GM18526 (cell line): Measurements from ENCODE around the gene CCDC57.
A peak's percentile ranks its signal among the peaks of the same experiment; 100 is the strongest.

ENCODE experiments used
- POLR2A ChIP-seq: IDR thresholded peaks from 3 replicates; pipeline ENCODE4 v1.6.1; 2011; ENCODE audit not compliant: insufficient read length; ENCODE audit errors: extremely low read depth

The CCDC57 gene

DNA sequence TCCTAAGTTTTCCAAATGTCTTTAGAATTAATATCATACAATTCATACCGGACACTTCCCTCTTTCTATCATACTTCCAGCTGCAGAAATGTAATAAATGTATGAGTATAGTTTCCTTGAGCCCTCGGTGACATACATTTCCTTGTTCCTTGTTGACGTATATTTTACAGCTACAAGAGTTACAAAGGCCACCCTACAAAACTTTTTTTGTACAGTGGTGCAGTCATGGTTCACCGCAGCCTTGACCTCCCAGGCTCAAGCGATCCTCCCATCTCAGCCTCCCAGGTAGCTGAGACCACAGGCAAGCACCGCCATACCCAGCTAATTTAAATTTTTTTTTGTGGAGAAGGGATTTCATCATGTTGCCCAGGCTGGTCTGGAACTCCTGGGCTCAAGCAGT lies 139.8 kb downstream of the CCDC57 start:
- TF ChIP-seq POLR2A: no peak

DNA sequence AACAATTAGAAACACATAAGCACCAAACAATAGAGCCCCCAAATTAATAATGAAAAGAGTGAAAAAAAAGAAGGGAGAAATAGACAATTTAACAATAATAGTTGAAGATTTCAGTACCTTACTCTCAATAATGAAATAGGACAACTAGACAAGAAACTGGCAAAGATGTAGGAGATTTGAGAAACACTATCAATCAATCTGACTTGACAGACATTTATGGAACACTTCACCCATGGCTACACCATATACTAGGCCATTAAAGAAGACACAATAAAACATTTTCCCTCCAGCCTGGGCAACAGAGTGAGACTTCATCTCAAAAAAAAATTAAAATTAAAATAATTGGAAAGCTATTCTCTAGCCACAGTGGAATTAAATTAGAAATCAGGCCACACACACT lies 142.0 kb downstream of the CCDC57 start:
- TF ChIP-seq POLR2A: no peak

DNA sequence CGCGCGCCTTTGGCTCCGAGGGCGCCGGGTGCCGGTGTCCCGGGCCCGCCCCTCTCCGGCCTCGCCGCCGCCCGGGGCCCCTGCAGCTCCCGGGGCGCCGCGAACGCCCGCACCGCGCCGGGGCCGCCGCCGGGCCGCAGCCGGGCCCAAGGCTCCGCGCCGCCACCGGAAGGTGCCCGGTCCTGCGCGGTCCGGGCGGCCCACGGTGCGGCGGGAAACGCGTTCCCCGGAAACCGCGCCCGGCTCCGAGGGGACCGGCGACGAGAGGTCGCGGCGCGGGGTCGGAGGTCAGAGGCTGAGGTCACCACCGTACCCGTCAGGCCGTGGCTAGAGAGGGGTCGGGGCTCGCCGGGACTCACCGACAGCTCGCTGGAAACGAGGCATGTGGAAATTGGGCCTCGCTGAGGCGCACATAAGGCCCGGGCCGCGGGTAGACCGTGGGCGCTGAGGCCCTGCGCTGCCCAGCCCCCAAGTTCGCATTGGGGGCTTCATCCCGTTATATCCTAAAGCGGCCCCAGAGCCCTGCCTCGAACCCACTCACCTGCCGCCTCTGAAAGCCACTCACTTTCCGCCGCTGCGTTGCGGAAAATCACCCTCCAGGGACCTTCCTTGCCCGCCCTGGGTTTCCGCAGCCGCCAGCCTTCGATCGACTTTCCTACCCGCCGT lies 146.9 kb downstream of the CCDC57 start, which contains the start of gene DUS1L:
DUS1L (minus strand) TSS at position 167 of the 666 bp plus-strand sequence. CDS start 745 bp downstream, outside the sequence.
- peak; percentile 76 for TF ChIP-seq POLR2A

DNA sequence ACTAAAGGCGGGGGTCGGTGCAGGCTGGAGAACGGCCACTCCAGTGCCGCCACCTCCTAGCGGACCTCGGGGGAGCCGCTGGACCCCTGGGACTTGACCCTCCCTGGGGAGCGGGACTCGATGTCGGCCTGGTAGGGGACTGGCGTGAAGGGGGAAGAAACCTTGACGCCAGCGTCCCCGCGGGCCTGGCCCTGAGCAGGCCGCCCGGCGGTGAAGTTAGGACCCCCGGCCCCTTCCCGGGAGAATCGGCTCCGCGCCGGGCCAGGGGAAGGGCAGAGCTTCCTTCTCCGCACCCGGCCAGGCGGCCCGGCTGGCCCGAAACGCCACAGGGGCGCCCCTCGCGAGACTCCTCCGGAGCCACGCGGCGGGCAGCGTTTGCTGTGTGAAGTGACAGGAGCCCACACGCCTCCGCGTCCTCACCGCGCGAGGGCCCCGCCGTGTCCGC lies 147.4 kb downstream of the CCDC57 start:
- TF ChIP-seq POLR2A: no peak

DNA sequence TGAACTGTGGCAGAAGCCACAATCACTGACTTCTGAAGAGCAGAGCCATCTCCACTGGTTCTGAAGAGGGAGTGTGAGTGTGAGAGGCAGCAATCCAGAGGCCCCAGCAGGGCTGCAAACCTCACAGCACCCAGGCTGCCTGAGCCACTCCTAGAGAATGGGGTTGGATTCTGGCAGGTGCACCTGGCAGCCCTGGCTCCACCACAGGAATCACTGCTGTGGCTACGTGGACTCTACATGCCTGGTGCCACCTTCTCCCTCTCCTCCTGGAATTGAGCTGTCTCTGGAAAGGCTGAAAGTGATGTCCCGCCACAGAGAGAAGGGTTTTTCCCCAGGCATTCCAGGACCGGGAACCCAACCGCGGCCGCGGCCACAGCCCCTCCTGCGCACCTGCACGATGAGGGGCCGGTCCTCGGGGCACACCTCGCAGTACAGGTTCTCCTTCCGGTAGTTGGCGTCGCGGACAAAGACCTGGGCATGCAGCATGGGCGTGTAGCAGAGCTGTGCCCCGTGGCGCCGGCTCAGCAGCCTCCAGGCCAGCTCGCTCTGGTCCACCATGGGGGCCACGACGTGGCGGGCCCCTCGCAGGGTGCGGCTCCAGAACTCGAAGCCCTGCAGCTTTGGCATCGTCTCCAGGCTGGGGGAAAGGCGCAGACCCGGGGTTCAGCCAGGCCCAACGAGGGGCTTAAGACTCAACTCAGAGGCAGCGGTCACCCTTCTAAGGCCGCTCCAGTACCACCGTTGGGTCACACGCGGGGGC lies 148.0 kb downstream of the CCDC57 start:
- TF ChIP-seq POLR2A: no peak

DNA sequence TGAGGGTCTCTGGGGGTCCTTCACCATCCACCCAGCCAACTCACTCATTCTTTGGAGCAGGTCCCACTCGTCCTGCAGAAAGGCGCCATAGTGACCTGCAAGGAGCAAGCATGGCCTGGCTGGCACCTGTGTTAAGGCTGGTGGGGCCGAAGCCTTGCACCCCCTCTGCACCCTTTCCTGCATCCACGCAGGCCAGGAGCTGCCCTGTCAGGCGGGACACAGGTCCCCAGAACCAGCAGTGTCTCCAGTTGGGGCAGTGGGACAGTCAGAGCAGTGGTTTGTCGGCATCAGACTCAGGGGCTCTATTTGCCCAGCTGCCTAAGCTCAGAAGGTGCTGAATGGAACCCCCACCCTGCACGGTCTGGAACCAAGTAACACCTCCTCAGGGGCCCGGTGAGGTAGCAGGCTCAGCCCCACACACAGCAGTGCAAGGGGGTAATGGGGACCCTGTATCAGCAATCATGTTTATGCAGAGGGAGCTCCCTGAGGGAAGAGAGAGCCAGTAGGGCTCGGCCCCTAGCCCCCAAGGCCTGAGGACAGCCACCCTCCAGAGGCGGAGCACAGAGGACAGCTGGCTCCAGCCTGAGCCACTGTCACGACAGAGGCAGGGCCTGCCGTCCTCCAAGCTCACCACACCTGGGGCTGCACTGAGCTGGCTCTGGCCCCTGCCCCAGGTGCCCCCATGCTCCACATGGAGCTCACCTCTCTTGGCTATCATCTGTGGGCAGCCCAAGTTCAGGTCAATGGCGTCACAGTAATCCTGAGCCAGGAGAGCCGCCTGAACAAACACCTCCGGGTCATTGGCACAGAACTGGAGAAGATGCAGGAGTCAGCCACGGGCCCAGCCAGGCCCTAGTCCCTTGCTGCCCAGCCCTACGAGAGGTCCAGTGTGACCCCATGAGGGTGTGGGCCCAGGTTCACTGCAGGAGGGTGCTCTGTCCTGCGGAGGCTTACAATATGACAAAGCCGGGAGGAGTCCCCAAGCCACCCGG lies 148.9 kb downstream of the CCDC57 start:
- TF ChIP-seq POLR2A: no peak

DNA sequence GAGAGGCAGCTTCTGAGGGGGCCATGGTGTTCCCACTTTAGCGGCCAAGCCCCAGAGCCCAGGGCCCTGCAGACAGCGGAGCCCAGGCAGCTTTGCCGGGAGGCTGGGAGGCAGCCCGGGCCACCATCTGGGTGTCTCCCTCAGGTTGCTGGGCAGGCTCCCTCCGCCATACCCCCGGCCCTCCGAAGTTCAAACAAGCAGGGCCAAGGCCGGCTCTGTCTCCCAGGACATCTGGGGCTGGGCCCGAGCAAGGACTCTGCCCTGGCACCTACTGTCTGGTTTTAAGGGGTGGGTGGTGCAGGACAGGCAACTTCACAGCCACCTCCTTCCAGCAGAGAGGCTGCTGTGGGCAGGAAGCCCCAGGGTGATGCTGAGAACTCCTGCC lies 149.7 kb downstream of the CCDC57 start:
- no peak for TF ChIP-seq POLR2A

DNA sequence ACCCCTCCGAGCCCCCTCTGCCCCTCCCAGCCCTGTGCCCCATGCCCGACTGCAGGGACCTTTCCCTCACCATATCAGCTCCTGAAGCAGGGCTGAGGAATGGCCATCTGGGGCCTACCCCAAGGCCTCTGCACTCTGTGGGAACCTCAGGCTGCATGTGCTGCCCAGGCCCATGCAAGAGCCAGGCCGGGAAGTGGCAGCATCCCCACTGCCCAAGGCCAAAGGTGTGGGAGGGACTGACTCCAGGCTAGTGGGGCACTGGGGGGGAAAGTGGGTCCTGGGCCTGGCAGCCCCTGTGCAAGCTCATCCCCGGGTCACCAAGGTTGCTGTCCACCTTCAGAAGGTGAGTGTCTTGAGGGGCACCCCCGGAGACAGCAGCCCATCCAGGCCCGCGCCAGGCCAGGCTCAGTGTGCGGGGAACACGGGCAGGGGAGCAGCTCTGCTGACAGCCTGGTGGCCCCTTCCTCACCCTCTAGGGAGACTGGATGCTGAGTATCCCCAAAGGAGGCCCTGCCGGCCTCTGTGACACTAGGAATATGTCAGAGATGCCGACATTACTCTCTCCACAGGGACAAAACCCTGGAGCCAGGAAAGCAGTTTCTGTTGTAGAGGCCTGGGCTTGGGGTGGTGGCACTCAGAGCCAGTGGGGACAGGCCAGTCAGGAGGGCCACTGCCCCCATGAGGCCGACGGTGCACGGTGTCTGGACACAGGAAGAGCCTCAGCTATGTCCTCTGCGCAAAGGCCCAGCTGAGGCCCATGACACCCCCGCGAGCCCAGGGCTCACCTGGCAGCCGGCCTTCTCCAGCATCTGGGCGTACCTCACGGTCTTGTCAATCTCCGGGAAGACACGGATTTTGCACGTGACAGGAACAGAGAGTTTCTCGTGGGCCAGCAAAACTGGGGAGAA lies 150.3 kb downstream of the CCDC57 start:
- no peak for TF ChIP-seq POLR2A

DNA sequence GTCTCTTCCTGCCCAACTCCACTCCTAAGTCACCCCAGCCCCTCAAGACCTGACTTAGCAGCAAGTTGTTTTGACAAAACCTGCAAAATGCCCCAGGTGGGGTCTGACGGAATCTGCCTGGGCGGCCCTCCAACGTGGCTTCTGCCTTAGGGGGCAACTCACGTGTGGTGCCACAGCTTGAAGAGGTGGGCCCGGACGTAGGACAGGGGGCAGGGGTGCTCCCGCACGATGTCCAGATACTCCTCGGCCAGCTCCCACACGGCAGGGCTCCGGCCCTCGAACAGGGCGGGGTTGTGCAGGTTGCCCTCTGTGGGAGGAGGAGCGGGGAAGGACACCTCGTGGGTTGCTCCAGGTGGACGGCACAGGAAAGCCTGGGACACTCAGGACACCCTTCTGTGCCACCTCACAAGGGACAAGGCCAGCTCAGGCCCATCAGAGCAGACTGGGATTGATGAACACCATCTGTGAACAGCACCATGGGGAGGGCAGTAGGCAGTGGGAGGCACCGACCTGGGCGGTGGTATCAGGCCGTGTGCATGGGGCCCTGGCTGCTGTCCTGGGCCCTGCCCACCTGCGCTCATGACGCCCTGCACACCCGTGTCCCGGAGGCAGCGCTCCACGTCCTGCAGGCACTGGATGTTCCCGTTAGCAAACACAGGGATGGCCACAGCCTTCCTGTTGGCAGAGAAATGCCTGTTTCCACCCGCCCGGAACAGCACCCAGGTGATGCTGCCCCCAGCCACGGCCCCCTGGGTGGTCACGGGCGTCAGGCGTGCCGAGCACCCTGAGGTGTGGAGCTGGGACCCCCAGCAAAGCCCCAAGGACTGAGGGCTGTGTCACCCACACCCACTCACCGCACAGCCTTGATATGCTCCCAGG lies 151.4 kb downstream of the CCDC57 start:
- no peak for TF ChIP-seq POLR2A

DNA sequence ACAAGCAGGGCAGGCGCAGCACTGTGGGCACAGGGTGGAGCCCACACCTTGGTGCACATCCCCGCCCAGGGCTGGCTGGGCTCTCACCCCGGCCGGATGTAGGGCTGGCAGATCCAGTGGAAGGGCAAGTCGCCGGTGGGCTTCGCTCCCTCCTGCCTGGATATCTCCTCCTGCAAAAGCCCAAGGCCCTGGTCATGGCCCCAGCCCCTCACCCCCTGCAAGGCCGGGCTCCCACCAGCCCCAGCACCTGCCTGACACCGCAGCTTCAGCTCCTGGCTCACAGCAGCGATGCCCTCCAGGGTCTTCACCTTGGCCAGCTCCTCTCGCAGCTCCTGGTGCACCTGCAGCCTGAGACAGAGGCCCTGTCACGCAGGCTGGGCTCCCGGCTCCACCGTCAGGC lies 152.0 kb downstream of the CCDC57 start:
- no peak for TF ChIP-seq POLR2A

DNA sequence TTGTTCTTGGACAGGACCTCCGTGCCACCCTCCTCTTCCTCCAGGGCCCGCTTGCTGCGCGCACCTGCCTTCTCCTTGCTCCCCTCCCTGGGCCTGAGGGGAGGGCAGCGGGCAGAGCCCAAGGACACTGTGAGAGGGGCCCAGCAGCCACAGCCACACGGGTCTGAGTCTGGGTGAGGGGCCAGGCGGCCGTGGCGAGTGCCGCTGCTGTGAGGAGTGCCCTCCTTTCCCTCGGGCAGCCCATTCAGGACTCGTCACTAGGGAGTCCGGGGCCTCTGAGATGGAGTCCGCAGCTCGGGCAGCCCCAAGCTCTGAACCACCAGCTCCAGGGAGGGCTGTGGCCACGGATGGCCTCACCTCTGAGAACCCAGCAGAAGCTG lies 152.7 kb downstream of the CCDC57 start:
- no peak for TF ChIP-seq POLR2A

DNA sequence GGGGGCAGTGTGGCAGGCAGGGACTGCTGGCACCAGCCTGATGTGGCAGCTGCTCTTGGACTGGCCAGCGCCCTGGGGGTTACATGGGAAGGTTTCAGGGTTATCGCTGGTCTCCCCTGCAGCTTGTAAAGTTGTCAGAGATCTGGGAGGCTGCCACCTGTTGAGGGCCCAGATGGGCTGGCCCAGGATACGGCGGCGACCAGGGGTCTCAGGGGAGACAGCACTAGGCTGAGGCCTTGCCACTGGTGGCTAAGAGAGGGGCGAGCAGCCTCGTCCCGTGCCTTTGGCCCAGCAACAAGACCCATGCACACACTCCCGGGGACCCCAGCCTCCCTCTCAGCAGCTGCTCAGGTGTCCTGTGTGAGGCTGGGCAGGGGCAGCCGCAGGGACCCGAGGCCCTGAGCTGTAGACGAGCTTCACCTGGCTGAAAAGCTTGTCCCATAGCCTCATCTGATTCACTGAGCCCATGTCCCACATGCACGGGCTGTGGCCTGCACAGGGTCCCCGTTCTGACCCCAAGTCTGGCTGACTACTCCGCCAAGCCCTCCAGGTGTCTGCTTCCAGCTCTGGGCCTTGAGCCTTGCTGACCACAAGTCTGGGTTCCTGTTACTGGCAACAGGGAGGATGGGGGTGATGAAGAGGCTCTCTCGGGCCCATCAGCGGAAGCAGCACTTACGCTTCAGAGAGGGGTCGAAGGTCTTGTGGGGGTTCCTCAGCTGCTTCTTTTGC lies 153.2 kb downstream of the CCDC57 start:
- TF ChIP-seq POLR2A: no peak

DNA sequence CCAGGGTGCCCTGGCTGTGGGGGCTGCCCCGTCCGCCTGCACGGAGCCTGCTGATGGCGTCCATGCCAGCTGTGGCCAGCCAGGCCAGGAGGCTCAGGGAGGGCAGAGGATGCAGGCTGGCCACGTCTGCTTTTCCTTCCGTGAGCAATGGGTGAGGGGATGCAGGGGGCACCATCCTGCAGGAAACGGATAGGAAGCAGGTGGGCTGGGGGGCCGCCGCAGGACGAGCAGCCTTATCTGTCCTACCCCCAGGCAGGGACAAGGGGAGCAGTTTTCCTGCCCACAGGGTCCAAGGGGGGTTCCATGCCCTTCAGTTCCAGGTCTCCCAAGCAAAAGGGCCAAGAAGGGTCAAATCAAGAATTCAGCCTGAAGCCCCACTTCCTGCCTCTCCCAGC lies 153.8 kb downstream of the CCDC57 start:
- no peak for TF ChIP-seq POLR2A
